ENCODE data around the gene PSMC6.

GRCh38 chr14:52678591-52678990 is 28.4 kb upstream of the PSMC6 start:
- TF ChIP-seq EZH2phosphoT487 (IDR thresholded peaks at IDR 0.05; ENCODE audit: borderline replicate concordance, low read depth) (no peak), CTCF (IDR thresholded peaks at IDR 0.05) (peak; percentile 52), POLR2AphosphoS5 (IDR thresholded peaks at IDR 0.05; ENCODE audit: low read depth, low read length) (no peak), MXI1 (IDR thresholded peaks at IDR 0.05; ENCODE audit: low read depth, low read length) (no peak), RCOR1 (IDR thresholded peaks at IDR 0.05; ENCODE audit: low read length) (no peak), GABPA (IDR thresholded peaks at IDR 0.05; ENCODE audit: low read depth) (no peak), SMC3 (IDR thresholded peaks at IDR 0.05; ENCODE audit: low read depth, low read length) (no peak), TAF1 (IDR thresholded peaks at IDR 0.05; ENCODE audit: borderline replicate concordance, low read depth, low read length) (no peak)
- TF ChIP-seq, protein P1, sequence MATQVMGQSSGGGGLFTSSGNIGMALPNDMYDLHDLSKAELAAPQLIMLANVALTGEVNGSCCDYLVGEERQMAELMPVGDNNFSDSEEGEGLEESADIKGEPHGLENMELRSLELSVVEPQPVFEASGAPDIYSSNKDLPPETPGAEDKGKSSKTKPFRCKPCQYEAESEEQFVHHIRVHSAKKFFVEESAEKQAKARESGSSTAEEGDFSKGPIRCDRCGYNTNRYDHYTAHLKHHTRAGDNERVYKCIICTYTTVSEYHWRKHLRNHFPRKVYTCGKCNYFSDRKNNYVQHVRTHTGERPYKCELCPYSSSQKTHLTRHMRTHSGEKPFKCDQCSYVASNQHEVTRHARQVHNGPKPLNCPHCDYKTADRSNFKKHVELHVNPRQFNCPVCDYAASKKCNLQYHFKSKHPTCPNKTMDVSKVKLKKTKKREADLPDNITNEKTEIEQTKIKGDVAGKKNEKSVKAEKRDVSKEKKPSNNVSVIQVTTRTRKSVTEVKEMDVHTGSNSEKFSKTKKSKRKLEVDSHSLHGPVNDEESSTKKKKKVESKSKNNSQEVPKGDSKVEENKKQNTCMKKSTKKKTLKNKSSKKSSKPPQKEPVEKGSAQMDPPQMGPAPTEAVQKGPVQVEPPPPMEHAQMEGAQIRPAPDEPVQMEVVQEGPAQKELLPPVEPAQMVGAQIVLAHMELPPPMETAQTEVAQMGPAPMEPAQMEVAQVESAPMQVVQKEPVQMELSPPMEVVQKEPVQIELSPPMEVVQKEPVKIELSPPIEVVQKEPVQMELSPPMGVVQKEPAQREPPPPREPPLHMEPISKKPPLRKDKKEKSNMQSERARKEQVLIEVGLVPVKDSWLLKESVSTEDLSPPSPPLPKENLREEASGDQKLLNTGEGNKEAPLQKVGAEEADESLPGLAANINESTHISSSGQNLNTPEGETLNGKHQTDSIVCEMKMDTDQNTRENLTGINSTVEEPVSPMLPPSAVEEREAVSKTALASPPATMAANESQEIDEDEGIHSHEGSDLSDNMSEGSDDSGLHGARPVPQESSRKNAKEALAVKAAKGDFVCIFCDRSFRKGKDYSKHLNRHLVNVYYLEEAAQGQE (IDR thresholded peaks at IDR 0.05; ENCODE audit: low read depth, low read length): no peak
